ENCODE results near the gene TFDP3.

DNA sequence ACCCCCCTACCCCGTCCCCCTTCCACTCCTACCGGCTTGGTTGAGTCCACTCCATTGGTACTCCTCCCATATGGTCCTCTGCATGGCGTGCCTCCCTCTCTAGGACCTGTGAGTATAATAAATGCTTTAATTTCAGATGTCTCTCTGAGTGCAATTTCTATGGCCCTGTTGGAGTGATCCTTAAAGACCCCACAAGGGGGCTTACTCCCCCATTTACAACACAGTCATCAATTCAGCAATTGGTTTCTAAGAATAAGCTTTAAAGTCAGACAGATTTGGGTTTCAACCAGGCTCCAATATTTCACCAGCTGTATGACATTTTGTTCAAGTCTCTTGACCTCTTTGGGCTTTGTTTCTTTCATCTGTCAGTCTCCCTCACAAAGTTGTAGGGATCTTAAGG, 38.7 kb downstream of the TFDP3 start:
- no peak for TF ChIP-seq EP300 (IDR thresholded peaks at IDR 0.05; ENCODE audit: borderline replicate concordance)
- no peak for TF ChIP-seq YY1 (IDR thresholded peaks at IDR 0.05; ENCODE audit: low read depth)
- TF ChIP-seq TAF1 (IDR thresholded peaks at IDR 0.05; ENCODE audit: low read depth): no peak
- TF ChIP-seq EGR1 (IDR thresholded peaks at IDR 0.05): no peak
- TF ChIP-seq, protein P1, sequence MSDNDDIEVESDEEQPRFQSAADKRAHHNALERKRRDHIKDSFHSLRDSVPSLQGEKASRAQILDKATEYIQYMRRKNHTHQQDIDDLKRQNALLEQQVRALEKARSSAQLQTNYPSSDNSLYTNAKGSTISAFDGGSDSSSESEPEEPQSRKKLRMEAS (IDR thresholded peaks at IDR 0.05): no peak
- TF ChIP-seq, protein P2, sequence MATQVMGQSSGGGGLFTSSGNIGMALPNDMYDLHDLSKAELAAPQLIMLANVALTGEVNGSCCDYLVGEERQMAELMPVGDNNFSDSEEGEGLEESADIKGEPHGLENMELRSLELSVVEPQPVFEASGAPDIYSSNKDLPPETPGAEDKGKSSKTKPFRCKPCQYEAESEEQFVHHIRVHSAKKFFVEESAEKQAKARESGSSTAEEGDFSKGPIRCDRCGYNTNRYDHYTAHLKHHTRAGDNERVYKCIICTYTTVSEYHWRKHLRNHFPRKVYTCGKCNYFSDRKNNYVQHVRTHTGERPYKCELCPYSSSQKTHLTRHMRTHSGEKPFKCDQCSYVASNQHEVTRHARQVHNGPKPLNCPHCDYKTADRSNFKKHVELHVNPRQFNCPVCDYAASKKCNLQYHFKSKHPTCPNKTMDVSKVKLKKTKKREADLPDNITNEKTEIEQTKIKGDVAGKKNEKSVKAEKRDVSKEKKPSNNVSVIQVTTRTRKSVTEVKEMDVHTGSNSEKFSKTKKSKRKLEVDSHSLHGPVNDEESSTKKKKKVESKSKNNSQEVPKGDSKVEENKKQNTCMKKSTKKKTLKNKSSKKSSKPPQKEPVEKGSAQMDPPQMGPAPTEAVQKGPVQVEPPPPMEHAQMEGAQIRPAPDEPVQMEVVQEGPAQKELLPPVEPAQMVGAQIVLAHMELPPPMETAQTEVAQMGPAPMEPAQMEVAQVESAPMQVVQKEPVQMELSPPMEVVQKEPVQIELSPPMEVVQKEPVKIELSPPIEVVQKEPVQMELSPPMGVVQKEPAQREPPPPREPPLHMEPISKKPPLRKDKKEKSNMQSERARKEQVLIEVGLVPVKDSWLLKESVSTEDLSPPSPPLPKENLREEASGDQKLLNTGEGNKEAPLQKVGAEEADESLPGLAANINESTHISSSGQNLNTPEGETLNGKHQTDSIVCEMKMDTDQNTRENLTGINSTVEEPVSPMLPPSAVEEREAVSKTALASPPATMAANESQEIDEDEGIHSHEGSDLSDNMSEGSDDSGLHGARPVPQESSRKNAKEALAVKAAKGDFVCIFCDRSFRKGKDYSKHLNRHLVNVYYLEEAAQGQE (IDR thresholded peaks at IDR 0.05; ENCODE audit: low read depth): no peak
- no peak for TF ChIP-seq CEBPB (IDR thresholded peaks at IDR 0.05)
- TF ChIP-seq RAD21 (IDR thresholded peaks at IDR 0.05; ENCODE audit: low read depth): no peak
- TF ChIP-seq, protein P3, sequence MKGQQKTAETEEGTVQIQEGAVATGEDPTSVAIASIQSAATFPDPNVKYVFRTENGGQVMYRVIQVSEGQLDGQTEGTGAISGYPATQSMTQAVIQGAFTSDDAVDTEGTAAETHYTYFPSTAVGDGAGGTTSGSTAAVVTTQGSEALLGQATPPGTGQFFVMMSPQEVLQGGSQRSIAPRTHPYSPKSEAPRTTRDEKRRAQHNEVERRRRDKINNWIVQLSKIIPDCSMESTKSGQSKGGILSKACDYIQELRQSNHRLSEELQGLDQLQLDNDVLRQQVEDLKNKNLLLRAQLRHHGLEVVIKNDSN (IDR thresholded peaks at IDR 0.05): no peak
- TF ChIP-seq TCF12 (IDR thresholded peaks at IDR 0.05; ENCODE audit: low read depth): no peak
- no peak for TF ChIP-seq TEAD4 (IDR thresholded peaks at IDR 0.05)
- TF ChIP-seq CREB1 (IDR thresholded peaks at IDR 0.05; ENCODE audit: low read depth): no peak
- no peak for TF ChIP-seq ZBTB7A (IDR thresholded peaks at IDR 0.05; ENCODE audit: low read depth)
